NCI-H69 (cell line): ENCODE measurements around the gene CELA2B.

Experiments used
- DNase-seq: peaks from one replicate; lab custom pipeline; 2025; lab: John Stamatoyannopoulos, UW

CELA2B gene

GRCh38 chr1:15526021-15526489, 50.2 kb downstream of the CELA2B start:
- no peak for DNase-seq

- peak; percentile 99 for DNase-seq
Measured at GRCh38 chr1:15526490-15527339, 50.8 kb downstream of the CELA2B start, which contains the start of gene DNAJC16. Gene DNAJC16 (plus strand): TSS chr1:15526848. CDS start chr1:15529106, 2,258 bp downstream.

GRCh38 chr1:15531003-15531402, 55.1 kb downstream of the CELA2B start:
- no peak for DNase-seq

GRCh38 chr1:15531682-15532081, 55.8 kb downstream of the CELA2B start:
- DNase-seq: no peak

- peak; percentile 55 for DNase-seq
Measured at GRCh38 chr1:15538771-15539170, 62.9 kb downstream of the CELA2B start.

GRCh38 chr1:15540186-15540585, 64.3 kb downstream of the CELA2B start:
- no peak for DNase-seq
